H9 (cell line): ENCODE measurements around the gene IGFL1. TPM values are rescaled to one million over a fixed set of nuclear protein-coding genes. Genes with fewer than 3 reads are reported as not detected.

Source experiments
- DNase-seq: peaks from one replicate; pipeline ENCODE4 v3.0.0-alpha.2; 2017
- H2AFZ ChIP-seq: one replicate; pipeline ENCODE4 v1.6.1; 2013; ENCODE audit warnings: mild to moderate bottlenecking, low read length, control low read depth, moderate library complexity
- H2AK5ac ChIP-seq: 2 replicates; pipeline ENCODE4 v1.6.1; 2013; ENCODE audit warnings: low read length, control low read depth, mixed read lengths; ENCODE audit not compliant: insufficient read length
- H2BK120ac ChIP-seq: one replicate; pipeline ENCODE4 v1.6.1; 2013; ENCODE audit warnings: low read depth, mild to moderate bottlenecking, low read length, control low read depth, inconsistent platforms; ENCODE audit not compliant: poor library complexity, severe bottlenecking
- H2BK12ac ChIP-seq: 2 replicates; pipeline ENCODE4 v1.6.1; 2013; ENCODE audit warnings: low read length, control low read depth, mixed read lengths, low read depth; ENCODE audit not compliant: insufficient read length
- H2BK15ac ChIP-seq: 2 replicates; pipeline ENCODE4 v1.6.1; 2013; ENCODE audit warnings: low read depth, low read length, control low read depth
- H2BK20ac ChIP-seq: one replicate; pipeline ENCODE4 v1.6.1; 2013; ENCODE audit warnings: low read depth, mild to moderate bottlenecking, low read length, control low read depth, inconsistent platforms; ENCODE audit not compliant: poor library complexity, severe bottlenecking
- H2BK5ac ChIP-seq: 2 replicates; pipeline ENCODE4 v1.6.1; 2013; ENCODE audit warnings: low read length, control low read depth, mixed read lengths; ENCODE audit not compliant: insufficient read length
- H3K14ac ChIP-seq: 2 replicates; pipeline ENCODE4 v1.6.1; 2013; ENCODE audit warnings: low read length, control low read depth; ENCODE audit not compliant: insufficient read depth
- H3K18ac ChIP-seq: 2 replicates; pipeline ENCODE4 v1.6.1; 2013; ENCODE audit warnings: low read depth, mild to moderate bottlenecking, mixed read lengths, low read length, control low read depth; ENCODE audit not compliant: insufficient read length
- H3K23ac ChIP-seq: 2 replicates; pipeline ENCODE4 v1.6.1; 2013; ENCODE audit warnings: low read length, control low read depth, mixed read lengths, low read depth; ENCODE audit not compliant: insufficient read length
- H3K23me2 ChIP-seq: 2 replicates; pipeline ENCODE4 v1.6.1; 2013; ENCODE audit warnings: low read depth, mild to moderate bottlenecking, mixed read lengths, low read length, control low read depth; ENCODE audit not compliant: insufficient read length, poor library complexity, severe bottlenecking
- H3K27ac ChIP-seq: 2 replicates; pipeline ENCODE4 v1.5.1; 2013; ENCODE audit warnings: low read length, control low read depth, mixed read lengths, low read depth; ENCODE audit not compliant: insufficient read length
- H3K27me3 ChIP-seq: 2 replicates; pipeline ENCODE4 v1.6.1; 2013; ENCODE audit warnings: low read length, control low read depth, inconsistent platforms; ENCODE audit not compliant: insufficient read depth
- H3K4ac ChIP-seq: 2 replicates; pipeline ENCODE4 v1.6.1; 2013; ENCODE audit warnings: low read depth, mild to moderate bottlenecking, control low read depth, inconsistent platforms, low read length, moderate library complexity
- H3K4me1 ChIP-seq: 2 replicates; pipeline ENCODE4 v1.6.1; 2013; ENCODE audit warnings: low read length, control low read depth, inconsistent platforms; ENCODE audit not compliant: insufficient read depth
- H3K4me2 ChIP-seq: 2 replicates; pipeline ENCODE4 v1.6.1; 2013; ENCODE audit warnings: low read length, control low read depth, mixed read lengths; ENCODE audit not compliant: insufficient read length, insufficient read depth
- H3K56ac ChIP-seq: 2 replicates; pipeline ENCODE4 v1.6.1; 2013; ENCODE audit warnings: low read depth, mild to moderate bottlenecking, mixed read lengths, low read length, control low read depth; ENCODE audit not compliant: insufficient read length
- H3K79me1 ChIP-seq: 2 replicates; pipeline ENCODE4 v1.6.1; 2013; ENCODE audit warnings: low read depth, mild to moderate bottlenecking, moderate library complexity, low read length, control low read depth, inconsistent platforms; ENCODE audit not compliant: insufficient read depth, poor library complexity, severe bottlenecking
- H3K79me2 ChIP-seq: 2 replicates; pipeline ENCODE4 v1.6.1; 2013; ENCODE audit warnings: low read length, control low read depth, inconsistent platforms; ENCODE audit not compliant: insufficient read depth
- H3K9ac ChIP-seq: 2 replicates; pipeline ENCODE4 v1.6.1; 2013; ENCODE audit warnings: low read length, control low read depth, mixed read lengths; ENCODE audit not compliant: insufficient read length; ENCODE audit errors: extremely low read depth
- H3K9me3 ChIP-seq: one replicate; pipeline ENCODE4 v1.6.1; 2013; ENCODE audit warnings: low read depth, low read length, inconsistent platforms; ENCODE audit not compliant: control insufficient read depth
- H3T11ph ChIP-seq: one replicate; pipeline ENCODE4 v1.6.1; 2013; ENCODE audit warnings: mild to moderate bottlenecking, low read length, control low read depth, inconsistent platforms
- H4K20me1 ChIP-seq: one replicate; pipeline ENCODE4 v1.6.1; 2013; ENCODE audit not compliant: control insufficient read depth, insufficient read length, insufficient read depth
- H4K5ac ChIP-seq: 2 replicates; pipeline ENCODE4 v1.6.1; 2013; ENCODE audit warnings: low read depth, mild to moderate bottlenecking, mixed read lengths, low read length, control low read depth; ENCODE audit not compliant: insufficient read length
- H4K8ac ChIP-seq: replicated peaks from 2 replicates; pipeline ENCODE4 v1.6.1; 2013; ENCODE audit warnings: low read length, control low read depth, mixed read lengths, low read depth; ENCODE audit not compliant: insufficient read length
- H4K91ac ChIP-seq: 2 replicates; pipeline ENCODE4 v1.6.1; 2013; ENCODE audit warnings: low read depth, mild to moderate bottlenecking, moderate library complexity, mixed read lengths, low read length, control low read depth; ENCODE audit not compliant: insufficient read length
- H3K27ac Mint-ChIP-seq, 3 experiments: 2 replicates in 2 of 3; 3 replicates in 1 of 3; pipeline ENCODE4 v1.8.0; 2020 to 2021; ENCODE audit warnings: mixed read lengths in 3 of 3, mild to moderate bottlenecking in 1 of 3, moderate library complexity in 1 of 3
- H3K27me3 Mint-ChIP-seq: 2 replicates; pipeline ENCODE4 v1.8.0; 2021; ENCODE audit warnings: low read depth, mild to moderate bottlenecking, moderate library complexity, mixed read lengths
- H3K36me3 Mint-ChIP-seq, 3 experiments: 2 replicates in 2 of 3; 3 replicates in 1 of 3; pipeline ENCODE4 v1.8.0; 2020 to 2021; ENCODE audit warnings: low read depth in 3 of 3, mixed read lengths in 3 of 3; ENCODE audit not compliant: insufficient read depth in 1 of 3
- H3K4me1 Mint-ChIP-seq, 2 experiments: 2 replicates each; pipeline ENCODE4 v1.8.0; 2020; ENCODE audit warnings: mixed read lengths in 2 of 2
- H3K4me3 Mint-ChIP-seq, 2 experiments: 2 replicates in 1 of 2; 3 replicates in 1 of 2; pipeline ENCODE4 v1.8.0; 2020 to 2021; ENCODE audit warnings: mild to moderate bottlenecking in 2 of 2, mixed read lengths in 2 of 2, moderate library complexity in 1 of 2
- H3K9me3 Mint-ChIP-seq, 2 experiments: 2 replicates in 1 of 2; 3 replicates in 1 of 2; pipeline ENCODE4 v1.8.0; 2020; ENCODE audit warnings: mild to moderate bottlenecking in 2 of 2, mixed read lengths in 2 of 2, moderate library complexity in 1 of 2
- whole genome bisulfite sequencing: extraction: QIAGEN DNeasy Blood & Tissue Kit; methylation state at CpG from one replicate; pipeline ENCODE4 v1.1.7; 2013; ENCODE audit warnings: missing lambda C conversion rate, low lambda C conversion rate, mixed read lengths; ENCODE audit not compliant: insufficient read length; ENCODE audit errors: extremely low coverage; 5-methylcytosine and 5-hydroxymethylcytosine counted together
- total RNA-seq: library from RNA; stranded (reverse); gene quantifications from 2 replicates; pipeline ENCODE4 v1.2.1, GENCODE V29; 2021
- TF ChIP-seq, protein P1 (sequence below): fragments of 200-600 bp; sonication (generic); conservative IDR thresholded peaks from 3 replicates; pipeline ENCODE4 v1.8.0; 2021; ENCODE audit warnings: antibody characterized with exemption, mild to moderate bottlenecking

Gene IGFL1
- total RNA-seq, 1 experiment from 2014 or later: not detected

- no peak overlapping the region for H3K4me2 ChIP-seq
- Mint-ChIP-seq H3K27ac (no peak overlapping the region), H3K4me1 (peaks cover 2 to 16% of the 10 kb centered on the region in 2 experiments; a peak in 3 of 4 replicates), H3K4me3 (no peak overlapping the region), H3K36me3 (no peaks in the 10 kb centered on the region), H3K9me3 (no peaks in the 10 kb centered on the region; a peak in 1 of 5 replicates), H3K27me3 (peaks cover 6% of the 10 kb centered on the region)
- H4K20me1 ChIP-seq: no peaks in the 10 kb centered on the region
- no peak overlapping the region for H3T11ph ChIP-seq
- H3K9ac ChIP-seq: no peak overlapping the region
- no peak overlapping the region for H2BK120ac ChIP-seq
- H2BK20ac ChIP-seq: no peak overlapping the region
- H4K91ac ChIP-seq: no peak overlapping the region
- no peaks in the 10 kb centered on the region for H3K4me1 ChIP-seq
- no peak overlapping the region for H3K18ac ChIP-seq
- H3K4ac ChIP-seq: no peak overlapping the region
- H2BK5ac ChIP-seq: no peak overlapping the region
- H3K27me3 ChIP-seq: no peaks in the 10 kb centered on the region
- no peaks in the 10 kb centered on the region for H3K79me2 ChIP-seq
- H4K8ac ChIP-seq: no peak overlapping the region
- no peaks in the 10 kb centered on the region for H3K23me2 ChIP-seq
- no peak overlapping the region for H3K23ac ChIP-seq
- TF ChIP-seq, protein P1, sequence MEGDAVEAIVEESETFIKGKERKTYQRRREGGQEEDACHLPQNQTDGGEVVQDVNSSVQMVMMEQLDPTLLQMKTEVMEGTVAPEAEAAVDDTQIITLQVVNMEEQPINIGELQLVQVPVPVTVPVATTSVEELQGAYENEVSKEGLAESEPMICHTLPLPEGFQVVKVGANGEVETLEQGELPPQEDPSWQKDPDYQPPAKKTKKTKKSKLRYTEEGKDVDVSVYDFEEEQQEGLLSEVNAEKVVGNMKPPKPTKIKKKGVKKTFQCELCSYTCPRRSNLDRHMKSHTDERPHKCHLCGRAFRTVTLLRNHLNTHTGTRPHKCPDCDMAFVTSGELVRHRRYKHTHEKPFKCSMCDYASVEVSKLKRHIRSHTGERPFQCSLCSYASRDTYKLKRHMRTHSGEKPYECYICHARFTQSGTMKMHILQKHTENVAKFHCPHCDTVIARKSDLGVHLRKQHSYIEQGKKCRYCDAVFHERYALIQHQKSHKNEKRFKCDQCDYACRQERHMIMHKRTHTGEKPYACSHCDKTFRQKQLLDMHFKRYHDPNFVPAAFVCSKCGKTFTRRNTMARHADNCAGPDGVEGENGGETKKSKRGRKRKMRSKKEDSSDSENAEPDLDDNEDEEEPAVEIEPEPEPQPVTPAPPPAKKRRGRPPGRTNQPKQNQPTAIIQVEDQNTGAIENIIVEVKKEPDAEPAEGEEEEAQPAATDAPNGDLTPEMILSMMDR: no peak
- H3K79me1 ChIP-seq: no peaks in the 10 kb centered on the region
- no peak overlapping the region for H2BK12ac ChIP-seq
- no peak overlapping the region for H4K5ac ChIP-seq
- WGBS: no CpG with 5 or more reads among the region's 4 CpGs
- DNase-seq: no peak
- H3K9me3 ChIP-seq: no peaks in the 10 kb centered on the region
- H2AFZ ChIP-seq: no peak overlapping the region
- H3K27ac ChIP-seq: no peak overlapping the region
- H3K56ac ChIP-seq: no peak overlapping the region
- H3K14ac ChIP-seq: no peak overlapping the region
- no peak overlapping the region for H2BK15ac ChIP-seq
- no peak overlapping the region for H2AK5ac ChIP-seq
Measured at GRCh38 chr19:46240693-46241092, 11.2 kb downstream of the IGFL1 start.
